SK-N-SH treated with all-trans-retinoic acid at 6 μM for 48 hours (cell line): ENCODE measurements around the gene CISD3.

Experiments used
- BACH2 ChIP-seq: fragments of 250-450 bp; sonication (Bioruptor Pico); IDR thresholded peaks from 2 replicates; pipeline ENCODE4 v1.9.0; 2021; ENCODE audit warnings: mild to moderate bottlenecking, borderline replicate concordance
- GLIS3 ChIP-seq: fragments of 250-450 bp; sonication (Bioruptor Pico); IDR thresholded peaks from 2 replicates; pipeline ENCODE4 v1.5.0; 2020; ENCODE audit warnings: mild to moderate bottlenecking, moderate library complexity
- ISL1 ChIP-seq: fragments of 250-450 bp; sonication (Bioruptor Pico); IDR thresholded peaks from 2 replicates; pipeline ENCODE4 v2.1.2; 2022; ENCODE audit warnings: mild to moderate bottlenecking, moderate library complexity
- PPARA ChIP-seq: fragments of 250-450 bp; sonication (Bioruptor Pico); IDR thresholded peaks from 2 replicates; pipeline ENCODE4 v1.5.0; 2020; ENCODE audit warnings: mild to moderate bottlenecking, borderline replicate concordance
- RARB ChIP-seq: fragments of 250-450 bp; sonication (Bioruptor Pico); IDR thresholded peaks from 2 replicates; pipeline ENCODE4 v1.8.0; 2021; ENCODE audit warnings: mild to moderate bottlenecking, moderate library complexity
- TOX ChIP-seq: fragments of 250-450 bp; sonication (Bioruptor Pico); IDR thresholded peaks from 2 replicates; pipeline ENCODE4 v1.8.0; 2021; ENCODE audit warnings: mild to moderate bottlenecking, moderate library complexity, borderline replicate concordance
- TF ChIP-seq, protein P1 (sequence below): fragments of 250-450 bp; sonication (Bioruptor Pico); IDR thresholded peaks from 2 replicates; pipeline ENCODE4 v1.5.1; 2020; ENCODE audit warnings: low read depth, mild to moderate bottlenecking, moderate library complexity
- TF ChIP-seq, protein P2 (sequence below): fragments of 250-450 bp; sonication (Bioruptor Pico); IDR thresholded peaks from 2 replicates; pipeline ENCODE4 v1.8.0; 2020; ENCODE audit warnings: mild to moderate bottlenecking, moderate library complexity, borderline replicate concordance
- TF ChIP-seq, protein P3 (sequence below): fragments of 250-450 bp; sonication (Bioruptor Pico); IDR thresholded peaks from 2 replicates; pipeline ENCODE4 v1.8.0; 2021; ENCODE audit warnings: low read depth, mild to moderate bottlenecking, moderate library complexity, borderline replicate concordance

DNA sequence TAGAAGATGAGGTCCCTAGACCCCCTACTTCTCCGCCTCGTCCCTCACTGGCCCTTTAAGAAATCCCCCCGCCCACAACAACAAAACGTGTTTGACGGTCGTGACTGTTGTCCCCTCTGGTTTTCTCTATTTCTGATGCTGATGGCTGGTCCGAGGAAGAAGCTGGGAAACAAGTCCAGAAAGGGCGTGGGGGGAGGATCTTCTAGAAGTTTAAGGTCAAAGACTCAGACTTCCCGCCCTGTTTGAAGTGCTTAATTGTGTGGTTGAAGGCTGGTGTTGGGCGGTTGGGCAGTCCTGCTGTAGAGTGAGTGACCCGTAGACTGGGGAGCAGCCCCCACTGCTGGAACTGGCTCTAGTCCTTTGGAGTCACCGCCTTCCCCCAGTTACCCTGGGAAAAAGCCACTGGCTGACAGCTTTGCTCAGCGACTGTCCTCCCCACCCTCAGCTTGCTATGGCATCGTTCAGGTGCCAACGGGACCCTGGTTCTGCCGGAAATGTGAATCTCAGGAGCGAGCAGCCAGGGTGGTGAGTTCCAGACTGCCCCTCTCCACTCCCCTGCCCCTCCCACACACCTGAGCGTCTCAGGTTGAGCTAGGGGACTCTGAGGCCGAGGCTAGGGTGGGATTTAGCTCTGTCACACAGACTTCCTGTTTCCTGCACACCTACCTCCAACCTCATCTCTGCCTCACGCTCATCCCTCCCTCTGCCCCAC, 23.5 kb upstream of the CISD3 start:
- TF ChIP-seq ISL1 (CRISPR knock-in tag) (no peak), TOX (CRISPR knock-in tag) (no peak), BACH2 (CRISPR knock-in tag) (no peak), RARB (CRISPR knock-in tag) (no peak), GLIS3 (CRISPR knock-in tag) (no peak), PPARA (no peak)
- TF ChIP-seq, protein P1, sequence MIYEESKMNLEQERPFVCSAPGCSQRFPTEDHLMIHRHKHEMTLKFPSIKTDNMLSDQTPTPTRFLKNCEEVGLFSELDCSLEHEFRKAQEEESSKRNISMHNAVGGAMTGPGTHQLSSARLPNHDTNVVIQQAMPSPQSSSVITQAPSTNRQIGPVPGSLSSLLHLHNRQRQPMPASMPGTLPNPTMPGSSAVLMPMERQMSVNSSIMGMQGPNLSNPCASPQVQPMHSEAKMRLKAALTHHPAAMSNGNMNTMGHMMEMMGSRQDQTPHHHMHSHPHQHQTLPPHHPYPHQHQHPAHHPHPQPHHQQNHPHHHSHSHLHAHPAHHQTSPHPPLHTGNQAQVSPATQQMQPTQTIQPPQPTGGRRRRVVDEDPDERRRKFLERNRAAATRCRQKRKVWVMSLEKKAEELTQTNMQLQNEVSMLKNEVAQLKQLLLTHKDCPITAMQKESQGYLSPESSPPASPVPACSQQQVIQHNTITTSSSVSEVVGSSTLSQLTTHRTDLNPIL (CRISPR knock-in tag) = no peak
- TF ChIP-seq, protein P2, sequence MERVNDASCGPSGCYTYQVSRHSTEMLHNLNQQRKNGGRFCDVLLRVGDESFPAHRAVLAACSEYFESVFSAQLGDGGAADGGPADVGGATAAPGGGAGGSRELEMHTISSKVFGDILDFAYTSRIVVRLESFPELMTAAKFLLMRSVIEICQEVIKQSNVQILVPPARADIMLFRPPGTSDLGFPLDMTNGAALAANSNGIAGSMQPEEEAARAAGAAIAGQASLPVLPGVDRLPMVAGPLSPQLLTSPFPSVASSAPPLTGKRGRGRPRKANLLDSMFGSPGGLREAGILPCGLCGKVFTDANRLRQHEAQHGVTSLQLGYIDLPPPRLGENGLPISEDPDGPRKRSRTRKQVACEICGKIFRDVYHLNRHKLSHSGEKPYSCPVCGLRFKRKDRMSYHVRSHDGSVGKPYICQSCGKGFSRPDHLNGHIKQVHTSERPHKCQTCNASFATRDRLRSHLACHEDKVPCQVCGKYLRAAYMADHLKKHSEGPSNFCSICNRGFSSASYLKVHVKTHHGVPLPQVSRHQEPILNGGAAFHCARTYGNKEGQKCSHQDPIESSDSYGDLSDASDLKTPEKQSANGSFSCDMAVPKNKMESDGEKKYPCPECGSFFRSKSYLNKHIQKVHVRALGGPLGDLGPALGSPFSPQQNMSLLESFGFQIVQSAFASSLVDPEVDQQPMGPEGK (CRISPR knock-in tag) = no peak
- TF ChIP-seq, protein P3, sequence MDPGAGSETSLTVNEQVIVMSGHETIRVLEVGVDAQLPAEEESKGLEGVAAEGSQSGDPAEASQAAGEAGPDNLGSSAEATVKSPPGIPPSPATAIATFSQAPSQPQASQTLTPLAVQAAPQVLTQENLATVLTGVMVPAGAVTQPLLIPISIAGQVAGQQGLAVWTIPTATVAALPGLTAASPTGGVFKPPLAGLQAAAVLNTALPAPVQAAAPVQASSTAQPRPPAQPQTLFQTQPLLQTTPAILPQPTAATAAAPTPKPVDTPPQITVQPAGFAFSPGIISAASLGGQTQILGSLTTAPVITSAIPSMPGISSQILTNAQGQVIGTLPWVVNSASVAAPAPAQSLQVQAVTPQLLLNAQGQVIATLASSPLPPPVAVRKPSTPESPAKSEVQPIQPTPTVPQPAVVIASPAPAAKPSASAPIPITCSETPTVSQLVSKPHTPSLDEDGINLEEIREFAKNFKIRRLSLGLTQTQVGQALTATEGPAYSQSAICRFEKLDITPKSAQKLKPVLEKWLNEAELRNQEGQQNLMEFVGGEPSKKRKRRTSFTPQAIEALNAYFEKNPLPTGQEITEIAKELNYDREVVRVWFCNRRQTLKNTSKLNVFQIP (CRISPR knock-in tag) = no peak
